GM12875 (cell line): ENCODE measurements around the gene FLRT2.

Source experiments
- H3K4me3 ChIP-seq: one replicate; pipeline ENCODE4 v1.5.1; 2011; ENCODE audit warnings: low read depth, low read length, control low read depth
- CTCF ChIP-seq: IDR thresholded peaks from 2 replicates; pipeline ENCODE4 v1.5.1; 2011; ENCODE audit warnings: low read depth, mild to moderate bottlenecking, control low read depth, inconsistent platforms, low read length, moderate library complexity, borderline replicate concordance; ENCODE audit not compliant: insufficient read depth

FLRT2 gene

GRCh38 chr14:85529803-85530574 lies at the start of gene FLRT2:
FLRT2 (plus strand) TSS chr14:85530144; CDS start chr14:85621515, 91,371 bp downstream.
- no peak within 1 kb of the TSS for H3K4me3 ChIP-seq

GRCh38 chr14:85481471-85481870 lies 48.5 kb upstream of the FLRT2 start:
- no peak overlapping the region for H3K4me3 ChIP-seq
- no peak for TF ChIP-seq CTCF

More at GRCh38 chr14:85529803-85530574, at the start of gene FLRT2:
- TF ChIP-seq CTCF = no peak

GRCh38 chr14:85482552-85482951 lies 47.4 kb upstream of the FLRT2 start:
- H3K4me3 ChIP-seq = no peak overlapping the region
- TF ChIP-seq CTCF = no peak

- H3K4me3 ChIP-seq = no peak overlapping the region
- no peak for TF ChIP-seq CTCF
Measured at GRCh38 chr14:85483037-85483436, 46.9 kb upstream of the FLRT2 start.

- no peak overlapping the region for H3K4me3 ChIP-seq
- TF ChIP-seq CTCF = no peak
Measured at GRCh38 chr14:85483652-85484051, 46.3 kb upstream of the FLRT2 start.

GRCh38 chr14:85487215-85487614 lies 42.7 kb upstream of the FLRT2 start:
- H3K4me3 ChIP-seq = no peak overlapping the region
- TF ChIP-seq CTCF = no peak

GRCh38 chr14:85501751-85502150 lies 28.2 kb upstream of the FLRT2 start:
- no peak for TF ChIP-seq CTCF
- H3K4me3 ChIP-seq = no peak overlapping the region
